Activated T-cell treated with anti-CD3 and anti-CD28 coated beads, Interleukin-2, amount 50 U/mL, for 48 hours (primary cell): Measurements from ENCODE around the gene ODAPH.
"Not testable (repeated sequence)": the region's sequence is repeated elsewhere in the genome, so short reads cannot be mapped to it uniquely, and the experiment has no call there.

Experiments
- DNase-seq, 2 experiments: peaks; one replicate each; pipeline ENCODE4 v3.0.0-alpha.2; 2020

The ODAPH gene

GRCh38 chr4:75555294-75556164, at the start of gene ODAPH:
Gene ODAPH (plus strand): TSS chr4:75556066. CDS start chr4:75556083, 17 bp downstream.
- peak; percentile 32 to 44 for DNase-seq

- not testable (repeated sequence) for DNase-seq
Measured at GRCh38 chr4:75509592-75509991, 46.3 kb upstream of the ODAPH start.

GRCh38 chr4:75511841-75512240, 44.0 kb upstream of the ODAPH start:
- DNase-seq = no peak

GRCh38 chr4:75512386-75513211, 43.3 kb upstream of the ODAPH start:
- no peak for DNase-seq

- no peak for DNase-seq
Measured at GRCh38 chr4:75513526-75514130, 42.2 kb upstream of the ODAPH start.

- DNase-seq = peak; percentile 94 to 95
Measured at GRCh38 chr4:75514131-75514948, 41.5 kb upstream of the ODAPH start, which contains the start of the genes RCHY1 and THAP6. Gene RCHY1 (minus strand): TSS chr4:75514403. CDS start chr4:75514286, 117 bp downstream. Gene THAP6 (plus strand): TSS chr4:75514473. CDS start chr4:75515453, 980 bp downstream.

- no peak for DNase-seq
Measured at GRCh38 chr4:75514949-75515612, 40.8 kb upstream of the ODAPH start.

- DNase-seq = no peak
Measured at GRCh38 chr4:75516144-75516543, 39.7 kb upstream of the ODAPH start.

- not testable (repeated sequence) for DNase-seq
Measured at GRCh38 chr4:75519452-75519851, 36.4 kb upstream of the ODAPH start.

- no peak for DNase-seq
Measured at GRCh38 chr4:75525086-75525485, 30.8 kb upstream of the ODAPH start.

- no peak for DNase-seq
Measured at GRCh38 chr4:75525910-75526309, 30.0 kb upstream of the ODAPH start.

GRCh38 chr4:75527482-75527881, 28.4 kb upstream of the ODAPH start:
- no peak for DNase-seq

- DNase-seq = no peak
Measured at GRCh38 chr4:75530556-75531322, 25.1 kb upstream of the ODAPH start.

- DNase-seq = not testable (repeated sequence)
Measured at GRCh38 chr4:75531536-75532143, 24.2 kb upstream of the ODAPH start.

- not testable (repeated sequence) for DNase-seq
Measured at GRCh38 chr4:75533339-75533887, 22.5 kb upstream of the ODAPH start.

- DNase-seq = not testable (repeated sequence)
Measured at GRCh38 chr4:75533926-75534325, 21.9 kb upstream of the ODAPH start.

- DNase-seq = not testable (repeated sequence)
Measured at GRCh38 chr4:75537308-75537707, 18.6 kb upstream of the ODAPH start.

GRCh38 chr4:75542824-75543223, 13.0 kb upstream of the ODAPH start:
- no peak for DNase-seq

- DNase-seq = not testable (repeated sequence)
Measured at GRCh38 chr4:75544220-75544619, 11.6 kb upstream of the ODAPH start.

GRCh38 chr4:75544870-75545269, 11.0 kb upstream of the ODAPH start:
- DNase-seq = no peak
